HEK293 (cell line): ENCODE measurements around the gene SLC44A1.

Experiments
- ZNF121 ChIP-seq: fragments of 450-650 bp; formaldehyde crosslinking; IDR thresholded peaks from 2 replicates; pipeline ENCODE4 v1.5.1; 2016; ENCODE audit warnings: missing biosample characterization, missing genetic modification characterization
- ZNF274 ChIP-seq, 2 experiments: fragments of 200-500 bp in 1 of 2; fragments of 450-650 bp in 1 of 2; sonication (Bioruptor generic) in 1 of 2; formaldehyde crosslinking in 1 of 2; IDR thresholded peaks; 2 replicates each; pipeline versions ENCODE4 v1.5.1 to v1.6.1; 2014 to 2016; ENCODE audit warnings: borderline replicate concordance in 1 of 2, inconsistent platforms in 1 of 2, low read length in 1 of 2, missing biosample characterization in 1 of 2, missing genetic modification characterization in 1 of 2
- ZNF768 ChIP-seq: fragments of 450-650 bp; formaldehyde crosslinking; IDR thresholded peaks from 2 replicates; pipeline ENCODE4 v1.5.1; 2018; ENCODE audit warnings: missing biosample characterization, mild to moderate bottlenecking, missing genetic modification characterization
- TF ChIP-seq, protein P1 (sequence below): fragments of 450-650 bp; formaldehyde crosslinking; IDR thresholded peaks from 2 replicates; pipeline ENCODE4 v1.5.1; 2016; ENCODE audit warnings: missing biosample characterization, missing genetic modification characterization
- TF ChIP-seq, protein P2 (sequence below): fragments of 450-650 bp; IDR thresholded peaks from 2 replicates; pipeline ENCODE4 v1.5.1; 2018; ENCODE audit warnings: missing biosample characterization, mild to moderate bottlenecking, missing genetic modification characterization

DNA sequence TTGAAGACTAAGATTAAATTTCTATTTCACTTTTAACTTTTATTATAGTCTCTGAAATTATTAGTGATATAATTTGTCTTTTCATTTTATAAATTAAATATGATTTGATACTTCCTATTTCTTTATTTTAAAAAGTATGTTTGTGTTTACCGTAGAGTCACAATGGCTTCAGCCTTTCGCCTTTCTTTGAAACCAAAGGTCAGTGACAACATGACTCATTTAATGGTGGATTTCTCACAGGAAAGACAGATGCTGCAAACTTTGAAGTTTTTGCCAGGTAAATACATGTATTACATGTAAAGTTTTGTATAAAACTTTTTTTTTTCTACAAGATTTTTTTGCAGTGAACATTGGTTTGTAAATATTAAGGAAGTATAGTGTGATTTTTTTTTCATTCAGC is 239.8 kb downstream of the SLC44A1 start:
- TF ChIP-seq, protein P1, sequence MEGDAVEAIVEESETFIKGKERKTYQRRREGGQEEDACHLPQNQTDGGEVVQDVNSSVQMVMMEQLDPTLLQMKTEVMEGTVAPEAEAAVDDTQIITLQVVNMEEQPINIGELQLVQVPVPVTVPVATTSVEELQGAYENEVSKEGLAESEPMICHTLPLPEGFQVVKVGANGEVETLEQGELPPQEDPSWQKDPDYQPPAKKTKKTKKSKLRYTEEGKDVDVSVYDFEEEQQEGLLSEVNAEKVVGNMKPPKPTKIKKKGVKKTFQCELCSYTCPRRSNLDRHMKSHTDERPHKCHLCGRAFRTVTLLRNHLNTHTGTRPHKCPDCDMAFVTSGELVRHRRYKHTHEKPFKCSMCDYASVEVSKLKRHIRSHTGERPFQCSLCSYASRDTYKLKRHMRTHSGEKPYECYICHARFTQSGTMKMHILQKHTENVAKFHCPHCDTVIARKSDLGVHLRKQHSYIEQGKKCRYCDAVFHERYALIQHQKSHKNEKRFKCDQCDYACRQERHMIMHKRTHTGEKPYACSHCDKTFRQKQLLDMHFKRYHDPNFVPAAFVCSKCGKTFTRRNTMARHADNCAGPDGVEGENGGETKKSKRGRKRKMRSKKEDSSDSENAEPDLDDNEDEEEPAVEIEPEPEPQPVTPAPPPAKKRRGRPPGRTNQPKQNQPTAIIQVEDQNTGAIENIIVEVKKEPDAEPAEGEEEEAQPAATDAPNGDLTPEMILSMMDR: no peak
- TF ChIP-seq ZNF768 (tag by site-specific recombination): no peak
- TF ChIP-seq, protein P2, sequence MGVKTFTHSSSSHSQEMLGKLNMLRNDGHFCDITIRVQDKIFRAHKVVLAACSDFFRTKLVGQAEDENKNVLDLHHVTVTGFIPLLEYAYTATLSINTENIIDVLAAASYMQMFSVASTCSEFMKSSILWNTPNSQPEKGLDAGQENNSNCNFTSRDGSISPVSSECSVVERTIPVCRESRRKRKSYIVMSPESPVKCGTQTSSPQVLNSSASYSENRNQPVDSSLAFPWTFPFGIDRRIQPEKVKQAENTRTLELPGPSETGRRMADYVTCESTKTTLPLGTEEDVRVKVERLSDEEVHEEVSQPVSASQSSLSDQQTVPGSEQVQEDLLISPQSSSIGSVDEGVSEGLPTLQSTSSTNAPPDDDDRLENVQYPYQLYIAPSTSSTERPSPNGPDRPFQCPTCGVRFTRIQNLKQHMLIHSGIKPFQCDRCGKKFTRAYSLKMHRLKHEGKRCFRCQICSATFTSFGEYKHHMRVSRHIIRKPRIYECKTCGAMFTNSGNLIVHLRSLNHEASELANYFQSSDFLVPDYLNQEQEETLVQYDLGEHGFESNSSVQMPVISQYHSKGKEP: no peak
- no peak for TF ChIP-seq ZNF274 (IDR thresholded peaks at IDR 0.05; ENCODE audit: low read length)
- TF ChIP-seq ZNF274 (tag by site-specific recombination; IDR thresholded peaks at IDR 0.05; ENCODE audit: borderline replicate concordance): no peak
- no peak for TF ChIP-seq ZNF121
